ENCODE measurements around the gene NTN5. TPM values are rescaled to one million over a fixed set of nuclear protein-coding genes. Genes with fewer than 3 reads are reported as not detected.

NTN5 gene
- total and polyA plus RNA-seq, 9 of the 15 experiments (the other 6 are each of a cell fraction or from before 2014, with no cell fraction given), result not detected

DNA sequence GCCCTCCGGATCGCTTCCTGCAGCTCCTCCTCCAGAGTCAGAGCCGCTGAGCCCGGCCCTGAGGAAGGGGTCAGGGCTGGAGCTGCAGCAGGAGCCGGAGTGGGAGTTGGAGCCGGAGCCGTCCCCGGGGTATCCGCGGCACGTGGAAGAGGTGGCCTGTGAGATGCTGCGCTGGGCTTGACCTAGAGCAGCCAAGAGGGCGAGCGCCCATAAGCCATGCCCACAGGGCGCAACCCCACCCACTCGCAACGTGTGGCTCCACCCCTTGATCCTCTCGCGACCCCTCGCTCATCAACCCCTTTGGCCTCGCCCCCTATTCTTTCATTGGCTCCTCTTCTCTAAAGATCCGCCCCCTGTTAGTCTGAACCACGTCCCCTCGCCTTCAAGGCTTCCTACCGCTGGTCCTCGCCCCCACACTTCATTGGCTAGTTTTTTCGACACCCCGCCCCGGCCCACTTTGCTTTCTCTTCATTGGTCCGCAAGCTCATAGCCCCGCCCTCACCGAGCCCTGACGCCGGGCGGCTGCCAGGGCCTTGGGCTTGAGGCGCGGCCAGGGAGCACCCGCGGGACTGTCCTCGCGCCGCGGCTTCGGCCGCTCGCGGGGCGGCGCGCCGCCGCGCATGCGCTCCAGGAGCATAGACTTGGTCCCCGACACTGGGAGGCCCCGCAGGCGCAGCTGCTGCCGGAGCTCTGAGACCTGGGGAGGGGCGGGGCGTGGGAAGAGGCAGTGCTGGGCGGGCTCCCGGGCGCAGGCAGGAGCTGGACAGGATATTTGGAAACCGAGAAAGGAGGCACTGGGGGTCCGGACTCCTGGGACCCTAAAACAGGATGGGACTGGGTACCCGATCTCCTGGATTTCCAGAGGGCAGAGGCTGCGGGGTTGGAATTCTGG lies 41.3 kb upstream of the NTN5 start (continued):
- TF ChIP-seq, protein P1, sequence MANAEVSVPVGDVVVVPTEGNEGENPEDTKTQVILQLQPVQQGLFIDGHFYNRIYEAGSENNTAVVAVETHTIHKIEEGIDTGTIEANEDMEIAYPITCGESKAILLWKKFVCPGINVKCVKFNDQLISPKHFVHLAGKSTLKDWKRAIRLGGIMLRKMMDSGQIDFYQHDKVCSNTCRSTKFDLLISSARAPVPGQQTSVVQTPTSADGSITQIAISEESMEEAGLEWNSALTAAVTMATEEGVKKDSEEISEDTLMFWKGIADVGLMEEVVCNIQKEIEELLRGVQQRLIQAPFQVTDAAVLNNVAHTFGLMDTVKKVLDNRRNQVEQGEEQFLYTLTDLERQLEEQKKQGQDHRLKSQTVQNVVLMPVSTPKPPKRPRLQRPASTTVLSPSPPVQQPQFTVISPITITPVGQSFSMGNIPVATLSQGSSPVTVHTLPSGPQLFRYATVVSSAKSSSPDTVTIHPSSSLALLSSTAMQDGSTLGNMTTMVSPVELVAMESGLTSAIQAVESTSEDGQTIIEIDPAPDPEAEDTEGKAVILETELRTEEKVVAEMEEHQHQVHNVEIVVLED (CRISPR knock-in tag; IDR thresholded peaks at IDR 0.05), result no peak
- no peak for TF ChIP-seq NR3C1 (CRISPR knock-in tag; IDR thresholded peaks at IDR 0.05)
- TF ChIP-seq RBBP5 (IDR thresholded peaks at IDR 0.05; ENCODE audit: borderline replicate concordance, insufficient read depth, low read length, poor library complexity, severe bottlenecking), result peak; percentile 66
- TF ChIP-seq, protein P2, sequence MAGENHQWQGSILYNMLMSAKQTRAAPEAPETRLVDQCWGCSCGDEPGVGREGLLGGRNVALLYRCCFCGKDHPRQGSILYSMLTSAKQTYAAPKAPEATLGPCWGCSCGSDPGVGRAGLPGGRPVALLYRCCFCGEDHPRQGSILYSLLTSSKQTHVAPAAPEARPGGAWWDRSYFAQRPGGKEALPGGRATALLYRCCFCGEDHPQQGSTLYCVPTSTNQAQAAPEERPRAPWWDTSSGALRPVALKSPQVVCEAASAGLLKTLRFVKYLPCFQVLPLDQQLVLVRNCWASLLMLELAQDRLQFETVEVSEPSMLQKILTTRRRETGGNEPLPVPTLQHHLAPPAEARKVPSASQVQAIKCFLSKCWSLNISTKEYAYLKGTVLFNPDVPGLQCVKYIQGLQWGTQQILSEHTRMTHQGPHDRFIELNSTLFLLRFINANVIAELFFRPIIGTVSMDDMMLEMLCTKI (IDR thresholded peaks at IDR 0.05; ENCODE audit: partially characterized antibody), result no peak
- no peak for TF ChIP-seq GATA2 (CRISPR knock-in tag; IDR thresholded peaks at IDR 0.05)
- TF ChIP-seq OTX1 (CRISPR knock-in tag; IDR thresholded peaks at IDR 0.05), result no peak
- no peak for TF ChIP-seq PCBP2 (IDR thresholded peaks at IDR 0.05; ENCODE audit: low read depth, low read length, poor library complexity, severe bottlenecking)
- TF ChIP-seq EGR1 (conservative IDR thresholded peaks at IDR 0.05), result peak; percentile 56
- TF ChIP-seq SMARCA4 (IDR thresholded peaks at IDR 0.05), result no peak
- no peak for TF ChIP-seq U2AF1 (optimal IDR thresholded peaks at IDR 0.05; ENCODE audit: low read depth, low read length)
- TF ChIP-seq FOXA1 (IDR thresholded peaks at IDR 0.05; ENCODE audit: borderline replicate concordance), result no peak
- no peak for TF ChIP-seq U2AF2 (optimal IDR thresholded peaks at IDR 0.05; ENCODE audit: low read depth, low read length)
- 0 out of 2 replicates have a peak, but pooled peaks have one; percentile 3 for TF ChIP-seq JUN (IDR thresholded peaks at IDR 0.05; ENCODE audit: borderline replicate concordance, low read depth, low read length)
- no peak for TF ChIP-seq JUN (CRISPR knock-in tag; IDR thresholded peaks at IDR 0.05; ENCODE audit: borderline replicate concordance)
- no peak for TF ChIP-seq BRD4 (IDR thresholded peaks at IDR 0.05)
- TF ChIP-seq, protein P3, sequence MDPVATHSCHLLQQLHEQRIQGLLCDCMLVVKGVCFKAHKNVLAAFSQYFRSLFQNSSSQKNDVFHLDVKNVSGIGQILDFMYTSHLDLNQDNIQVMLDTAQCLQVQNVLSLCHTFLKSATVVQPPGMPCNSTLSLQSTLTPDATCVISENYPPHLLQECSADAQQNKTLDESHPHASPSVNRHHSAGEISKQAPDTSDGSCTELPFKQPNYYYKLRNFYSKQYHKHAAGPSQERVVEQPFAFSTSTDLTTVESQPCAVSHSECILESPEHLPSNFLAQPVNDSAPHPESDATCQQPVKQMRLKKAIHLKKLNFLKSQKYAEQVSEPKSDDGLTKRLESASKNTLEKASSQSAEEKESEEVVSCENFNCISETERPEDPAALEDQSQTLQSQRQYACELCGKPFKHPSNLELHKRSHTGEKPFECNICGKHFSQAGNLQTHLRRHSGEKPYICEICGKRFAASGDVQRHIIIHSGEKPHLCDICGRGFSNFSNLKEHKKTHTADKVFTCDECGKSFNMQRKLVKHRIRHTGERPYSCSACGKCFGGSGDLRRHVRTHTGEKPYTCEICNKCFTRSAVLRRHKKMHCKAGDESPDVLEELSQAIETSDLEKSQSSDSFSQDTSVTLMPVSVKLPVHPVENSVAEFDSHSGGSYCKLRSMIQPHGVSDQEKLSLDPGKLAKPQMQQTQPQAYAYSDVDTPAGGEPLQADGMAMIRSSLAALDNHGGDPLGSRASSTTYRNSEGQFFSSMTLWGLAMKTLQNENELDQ (CRISPR knock-in tag; IDR thresholded peaks at IDR 0.05; ENCODE audit: borderline replicate concordance), result no peak
- TF ChIP-seq, protein P4, sequence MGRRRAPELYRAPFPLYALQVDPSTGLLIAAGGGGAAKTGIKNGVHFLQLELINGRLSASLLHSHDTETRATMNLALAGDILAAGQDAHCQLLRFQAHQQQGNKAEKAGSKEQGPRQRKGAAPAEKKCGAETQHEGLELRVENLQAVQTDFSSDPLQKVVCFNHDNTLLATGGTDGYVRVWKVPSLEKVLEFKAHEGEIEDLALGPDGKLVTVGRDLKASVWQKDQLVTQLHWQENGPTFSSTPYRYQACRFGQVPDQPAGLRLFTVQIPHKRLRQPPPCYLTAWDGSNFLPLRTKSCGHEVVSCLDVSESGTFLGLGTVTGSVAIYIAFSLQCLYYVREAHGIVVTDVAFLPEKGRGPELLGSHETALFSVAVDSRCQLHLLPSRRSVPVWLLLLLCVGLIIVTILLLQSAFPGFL (CRISPR knock-in tag; IDR thresholded peaks at IDR 0.05), result no peak
- TF ChIP-seq FOXK2 (conservative IDR thresholded peaks at IDR 0.05 in 1 of 2, IDR thresholded peaks at IDR 0.05 in 1 of 2; ENCODE audit: low read depth in 2 of 2), result no peak
- TF ChIP-seq NR2F6 (CRISPR knock-in tag; IDR thresholded peaks at IDR 0.05), result no peak
- TF ChIP-seq ZSCAN29 (IDR thresholded peaks at IDR 0.05), result no peak
